ENCODE results near the gene NEDD4L.

DNA sequence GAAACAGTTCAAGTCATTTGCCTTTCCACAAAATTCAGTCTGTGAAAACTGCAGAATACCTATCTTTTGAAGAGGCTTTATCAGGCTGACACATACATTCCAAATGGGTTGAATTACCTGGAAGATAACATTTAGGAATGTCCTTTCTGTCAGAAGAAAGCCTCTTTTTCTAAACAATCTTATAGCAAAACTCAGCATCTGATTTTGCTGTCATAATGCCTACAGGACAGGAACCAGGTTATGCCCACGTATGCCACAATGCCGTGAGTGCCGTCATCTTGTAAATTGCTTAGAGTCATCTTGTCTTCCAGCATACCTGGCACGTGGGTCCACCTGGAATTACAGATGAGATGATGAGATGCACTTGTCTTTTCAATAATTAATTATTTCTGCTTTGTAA is 309.6 kb downstream of the NEDD4L start:
- TF ChIP-seq, protein P1, sequence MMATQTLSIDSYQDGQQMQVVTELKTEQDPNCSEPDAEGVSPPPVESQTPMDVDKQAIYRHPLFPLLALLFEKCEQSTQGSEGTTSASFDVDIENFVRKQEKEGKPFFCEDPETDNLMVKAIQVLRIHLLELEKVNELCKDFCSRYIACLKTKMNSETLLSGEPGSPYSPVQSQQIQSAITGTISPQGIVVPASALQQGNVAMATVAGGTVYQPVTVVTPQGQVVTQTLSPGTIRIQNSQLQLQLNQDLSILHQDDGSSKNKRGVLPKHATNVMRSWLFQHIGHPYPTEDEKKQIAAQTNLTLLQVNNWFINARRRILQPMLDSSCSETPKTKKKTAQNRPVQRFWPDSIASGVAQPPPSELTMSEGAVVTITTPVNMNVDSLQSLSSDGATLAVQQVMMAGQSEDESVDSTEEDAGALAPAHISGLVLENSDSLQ (IDR thresholded peaks at IDR 0.05) = no peak
- TF ChIP-seq SUZ12 (IDR thresholded peaks at IDR 0.05) (no peak), ZNF384 (IDR thresholded peaks at IDR 0.05) (no peak), FOXK2 (IDR thresholded peaks at IDR 0.05) (no peak), FOXA1 (IDR thresholded peaks at IDR 0.05) (no peak), NFRKB (IDR thresholded peaks at IDR 0.05) (no peak), TARDBP (IDR thresholded peaks at IDR 0.05) (no peak), CTBP1 (IDR thresholded peaks at IDR 0.05; ENCODE audit: borderline replicate concordance) (no peak), SP1 (IDR thresholded peaks at IDR 0.05) (no peak), FOXM1 (IDR thresholded peaks at IDR 0.05; ENCODE audit: borderline replicate concordance) (no peak)
